Measurements from ENCODE around the gene ANKRD24.

DNA sequence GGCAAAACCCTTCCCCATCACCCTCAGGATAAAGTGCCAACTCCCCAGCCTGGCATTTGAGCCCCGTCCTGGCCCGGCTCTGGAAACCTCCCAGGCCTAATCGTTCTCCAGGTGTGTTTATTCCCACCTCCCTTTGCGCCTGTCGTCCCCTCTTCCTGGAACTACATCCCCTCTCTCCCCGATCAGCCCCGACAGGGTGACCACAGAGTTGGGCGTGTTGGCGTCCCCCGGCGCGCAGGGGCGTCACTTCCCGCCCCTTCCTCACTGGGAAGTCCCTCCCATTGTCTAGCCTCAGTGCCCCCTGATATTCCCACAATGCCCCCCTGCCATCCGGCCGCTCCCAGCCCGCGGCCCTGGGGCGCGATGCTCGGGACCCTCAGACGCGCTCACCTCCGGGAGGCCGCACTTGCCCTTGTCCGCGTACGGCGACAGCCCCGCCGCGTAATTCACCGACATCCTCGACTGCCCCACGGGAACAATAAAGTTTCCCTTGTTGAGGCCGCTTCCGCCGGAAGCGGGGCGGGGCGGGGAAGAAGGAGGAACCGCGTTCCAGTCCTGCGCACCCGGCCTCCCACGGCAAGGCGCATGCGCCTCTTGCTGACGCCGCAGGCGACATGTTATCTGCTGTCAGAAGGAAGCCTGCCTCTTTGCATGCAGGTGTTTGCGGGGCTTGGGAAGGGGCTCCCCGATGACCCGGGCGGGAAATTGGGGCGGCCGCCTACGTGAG lies at the start of gene ANKRD24, which contains the start of gene SIRT6:
- TF ChIP-seq, protein P1, sequence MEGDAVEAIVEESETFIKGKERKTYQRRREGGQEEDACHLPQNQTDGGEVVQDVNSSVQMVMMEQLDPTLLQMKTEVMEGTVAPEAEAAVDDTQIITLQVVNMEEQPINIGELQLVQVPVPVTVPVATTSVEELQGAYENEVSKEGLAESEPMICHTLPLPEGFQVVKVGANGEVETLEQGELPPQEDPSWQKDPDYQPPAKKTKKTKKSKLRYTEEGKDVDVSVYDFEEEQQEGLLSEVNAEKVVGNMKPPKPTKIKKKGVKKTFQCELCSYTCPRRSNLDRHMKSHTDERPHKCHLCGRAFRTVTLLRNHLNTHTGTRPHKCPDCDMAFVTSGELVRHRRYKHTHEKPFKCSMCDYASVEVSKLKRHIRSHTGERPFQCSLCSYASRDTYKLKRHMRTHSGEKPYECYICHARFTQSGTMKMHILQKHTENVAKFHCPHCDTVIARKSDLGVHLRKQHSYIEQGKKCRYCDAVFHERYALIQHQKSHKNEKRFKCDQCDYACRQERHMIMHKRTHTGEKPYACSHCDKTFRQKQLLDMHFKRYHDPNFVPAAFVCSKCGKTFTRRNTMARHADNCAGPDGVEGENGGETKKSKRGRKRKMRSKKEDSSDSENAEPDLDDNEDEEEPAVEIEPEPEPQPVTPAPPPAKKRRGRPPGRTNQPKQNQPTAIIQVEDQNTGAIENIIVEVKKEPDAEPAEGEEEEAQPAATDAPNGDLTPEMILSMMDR (conservative IDR thresholded peaks at IDR 0.05; ENCODE audit: low read depth, low read length), result no peak
- TF ChIP-seq EZH2 (IDR thresholded peaks at IDR 0.05; ENCODE audit: borderline replicate concordance, low read depth, low read length, poor library complexity, severe bottlenecking), result no peak

Data from A673 (cell line).